ENCODE results near the gene FAF1.

FAF1 gene

DNA sequence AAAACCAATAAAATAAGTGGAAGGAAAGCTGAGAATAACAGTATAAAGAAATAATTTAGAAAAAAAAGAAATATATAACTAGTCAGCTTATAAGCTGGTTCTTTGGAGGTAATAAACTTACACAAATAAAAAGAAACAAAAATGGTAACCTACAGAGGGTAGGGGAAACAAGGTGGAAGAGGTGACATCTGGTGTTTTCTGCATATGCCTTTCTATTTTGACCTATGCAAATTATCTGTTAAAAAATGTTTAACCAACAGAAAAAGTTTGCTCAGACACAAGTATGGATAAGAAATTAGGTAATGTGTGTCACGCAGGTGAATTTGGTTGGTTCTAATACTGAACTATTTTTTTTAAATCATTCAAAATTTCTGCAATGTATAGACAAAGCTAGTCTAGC, 483.3 kb downstream of the FAF1 start:
- no peak for DNase-seq

DNA sequence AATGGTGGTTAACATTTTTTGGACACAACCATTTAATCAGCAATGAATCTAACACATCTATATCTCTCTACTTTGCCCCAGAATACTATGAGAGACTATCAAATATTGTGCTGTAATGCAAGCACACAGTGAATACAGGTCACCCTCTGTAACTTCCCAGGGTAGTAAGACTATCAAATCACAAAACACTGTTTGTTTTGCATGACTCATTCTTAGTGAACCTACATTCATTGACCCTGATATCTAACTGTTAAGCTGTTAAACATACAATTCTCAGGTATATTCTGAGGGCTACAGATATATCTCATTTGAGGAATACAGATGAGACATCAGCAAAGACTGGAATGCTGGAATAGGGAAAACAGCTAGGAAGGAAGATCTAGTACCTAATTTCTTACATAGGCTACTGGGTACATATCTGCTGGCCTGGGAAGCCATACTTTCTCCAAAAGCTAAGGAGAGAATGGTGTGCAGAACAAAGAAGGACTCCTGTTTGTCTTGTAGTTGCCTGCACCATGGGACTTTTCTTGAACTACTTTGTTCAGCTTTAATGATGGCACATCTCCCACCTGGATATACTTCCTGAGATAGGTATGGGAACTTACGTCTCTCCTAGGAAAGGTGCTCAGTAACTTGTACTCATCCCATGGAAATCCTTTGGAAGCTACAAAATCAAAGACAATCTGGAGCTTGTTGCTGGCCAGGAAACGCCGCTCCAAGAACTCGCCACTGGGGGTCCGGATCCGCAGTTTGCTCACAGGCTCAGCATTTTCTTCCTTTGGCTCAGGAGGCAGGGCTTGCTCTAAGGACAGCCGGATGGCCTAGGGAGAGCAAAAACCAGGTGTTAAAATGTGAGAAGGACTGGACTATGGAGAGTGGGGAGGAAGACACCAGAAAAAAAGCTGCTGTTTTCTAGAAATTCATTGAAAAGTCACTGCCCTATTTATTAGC, 484.9 kb downstream of the FAF1 start:
- no peak for DNase-seq

DNA sequence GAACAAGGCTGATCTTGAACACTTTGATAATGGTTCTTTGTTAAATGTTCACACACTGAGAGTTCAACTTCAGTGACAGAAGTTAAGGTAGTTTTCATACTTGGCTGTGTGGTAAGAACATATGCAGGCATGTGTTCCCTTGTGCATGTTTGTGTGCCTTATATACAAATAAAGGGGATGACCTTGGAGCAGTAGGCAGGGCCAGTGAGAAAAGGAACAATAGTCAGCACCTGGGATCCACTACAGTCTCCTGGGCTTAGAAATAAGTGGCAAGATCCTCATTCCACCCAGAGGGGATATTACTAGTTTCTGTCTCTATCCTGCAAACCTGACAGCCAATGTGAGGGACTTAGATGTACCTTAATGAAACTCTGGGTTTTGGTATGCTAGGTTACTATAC, 486.6 kb downstream of the FAF1 start:
- DNase-seq = no peak

DNA sequence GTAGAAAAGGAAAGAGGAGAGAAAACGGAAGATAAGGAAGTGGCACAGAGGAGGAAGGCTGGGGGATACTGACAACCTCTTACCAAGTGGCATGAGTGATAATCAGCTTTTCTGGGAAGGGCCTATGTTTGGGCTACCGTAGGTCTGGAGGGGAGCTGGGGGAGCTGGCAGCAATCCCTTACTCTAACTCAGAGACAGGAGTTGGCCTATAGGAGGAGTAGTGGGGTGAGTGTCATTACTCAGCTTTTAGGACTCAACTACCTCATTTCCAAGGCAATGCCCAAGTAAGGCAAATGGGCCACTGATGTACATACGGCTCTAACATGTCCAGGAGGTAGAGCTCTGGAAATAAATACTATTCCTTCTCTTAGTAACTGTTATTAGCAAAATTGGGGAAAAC, 488.1 kb downstream of the FAF1 start:
- DNase-seq = no peak

DNA sequence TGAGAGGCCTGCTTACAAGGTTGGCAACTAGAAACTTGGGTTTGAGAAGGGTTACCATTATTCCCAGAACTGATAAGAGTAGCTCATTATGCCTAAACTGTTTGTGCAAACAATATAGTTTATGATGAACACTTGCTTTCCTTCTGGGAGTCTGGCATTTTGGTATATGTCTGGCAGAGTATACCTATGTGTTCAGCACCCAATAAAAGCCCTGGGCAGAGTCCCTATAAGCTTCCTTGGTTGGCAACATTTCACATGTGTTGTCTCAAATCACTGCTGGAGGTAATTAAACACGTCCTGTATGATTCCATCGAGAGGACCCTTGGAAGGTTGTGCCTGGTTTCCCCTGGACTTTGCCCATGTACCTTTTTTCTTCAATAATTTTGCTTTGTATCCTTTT, 497.1 kb downstream of the FAF1 start:
- DNase-seq = no peak

DNA sequence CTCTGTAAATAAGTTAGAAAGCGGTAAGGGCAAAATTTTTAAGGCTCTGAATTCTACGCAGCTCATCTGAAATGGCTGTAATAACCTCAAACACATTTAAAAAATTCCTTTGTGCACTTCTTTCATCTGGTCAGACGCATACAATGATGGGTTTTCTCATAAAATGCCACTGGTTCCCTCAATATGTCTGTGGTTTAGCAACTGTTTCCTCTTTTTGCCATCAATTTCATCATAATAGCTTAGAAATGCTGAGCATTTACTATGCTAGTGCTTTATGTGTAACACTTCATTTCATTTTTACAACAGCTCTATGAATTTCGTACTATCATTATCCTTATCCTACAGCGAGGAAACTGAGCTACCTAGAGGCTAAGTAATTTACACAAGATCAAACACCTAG, 501.6 kb downstream of the FAF1 start:
- DNase-seq = peak; percentile 45 to 89

DNA sequence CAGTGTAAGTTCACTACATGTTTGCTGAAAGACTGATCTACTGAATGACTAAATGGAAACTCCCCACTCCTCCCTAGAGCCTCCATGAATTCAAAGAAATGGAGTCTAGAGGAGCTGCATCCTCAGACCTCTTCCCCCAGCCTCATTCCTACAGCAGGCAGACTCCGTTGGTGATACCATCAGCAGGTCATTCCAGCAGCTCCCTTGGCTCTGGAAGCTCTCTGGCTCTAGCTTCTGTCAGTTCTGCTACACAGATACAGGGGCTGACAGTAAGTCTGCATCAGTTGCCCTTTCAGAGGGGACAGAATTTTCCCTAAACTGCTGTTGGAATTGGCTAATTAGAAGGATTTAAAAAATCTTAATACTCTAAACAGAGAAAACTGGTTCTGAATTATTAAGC, 505.2 kb downstream of the FAF1 start:
- no peak for DNase-seq

DNA sequence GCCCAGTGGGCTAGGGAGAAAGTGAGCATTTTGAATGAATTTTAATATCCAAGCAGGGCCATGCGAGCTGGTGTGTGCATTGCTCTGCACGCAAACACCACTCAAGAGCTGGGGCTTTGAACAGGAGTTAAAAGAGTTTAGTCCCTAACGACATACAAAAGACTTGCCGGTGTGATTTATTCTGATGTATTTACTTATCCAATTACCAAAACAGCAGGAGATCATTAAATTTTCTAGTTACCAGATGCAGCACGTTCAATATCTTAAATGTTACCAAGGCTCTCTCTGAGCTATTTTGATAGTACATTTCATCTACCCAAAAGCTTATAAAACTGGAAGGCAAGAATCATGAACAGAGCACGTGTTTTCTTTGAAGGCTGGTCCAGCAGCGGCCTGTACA, 506.8 kb downstream of the FAF1 start:
- no peak for DNase-seq

DNA sequence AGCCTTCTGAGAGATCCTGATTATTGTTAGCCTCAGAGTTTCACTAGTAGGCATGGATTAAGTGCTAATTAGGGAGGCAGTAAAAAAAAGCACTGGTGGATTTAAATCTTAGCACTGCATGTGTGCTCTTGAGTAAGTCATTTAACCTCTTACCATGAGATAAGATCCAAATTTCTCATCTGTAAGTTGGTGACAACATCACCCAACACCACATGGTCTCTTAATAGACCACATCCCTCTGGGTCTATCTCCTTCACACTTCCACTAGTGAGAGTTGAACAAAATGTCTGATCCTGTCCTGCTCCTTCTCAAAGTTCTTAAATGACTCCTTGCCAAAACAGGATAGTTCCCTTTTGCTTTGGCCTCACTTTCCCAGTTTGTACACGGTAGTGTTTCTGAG, 507.4 kb downstream of the FAF1 start:
- DNase-seq = no peak

DNA sequence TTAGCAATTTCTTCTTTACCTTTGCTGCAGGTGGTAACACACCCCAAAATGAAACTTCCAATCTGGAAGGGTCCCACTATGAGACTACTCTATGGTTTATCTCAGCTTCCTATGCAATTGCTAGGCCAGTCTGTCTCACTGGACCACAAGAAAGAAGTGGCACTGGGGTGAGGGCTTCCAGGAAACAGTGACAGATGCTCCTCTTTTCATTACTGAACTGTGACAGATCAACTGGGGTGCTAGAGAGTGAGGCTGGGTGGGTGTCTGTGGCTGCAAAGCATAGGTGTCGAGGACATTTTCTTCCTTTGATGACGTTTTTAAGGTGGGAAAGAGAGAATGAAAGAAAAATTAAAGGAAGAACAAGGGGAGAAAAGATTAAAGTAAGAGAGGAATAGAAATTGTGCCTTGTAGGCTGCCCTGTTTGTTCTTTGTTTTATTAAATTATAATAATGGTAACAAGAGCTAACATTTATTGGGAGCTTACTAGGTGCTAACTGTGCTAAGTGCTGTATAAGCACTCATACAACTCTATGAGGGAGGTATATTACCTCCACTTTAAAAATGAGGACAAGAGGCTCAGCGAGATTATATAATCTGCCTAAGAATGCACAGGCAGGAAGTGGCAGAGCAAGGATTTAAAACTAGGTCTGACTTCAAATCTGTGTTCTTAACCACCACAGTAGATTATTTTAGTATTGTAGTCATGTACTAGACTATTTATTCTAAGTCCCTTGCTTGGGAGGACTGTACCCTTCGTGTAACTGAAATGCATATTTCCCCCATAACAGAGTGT, 509.0 kb downstream of the FAF1 start:
- no peak for DNase-seq

DNA sequence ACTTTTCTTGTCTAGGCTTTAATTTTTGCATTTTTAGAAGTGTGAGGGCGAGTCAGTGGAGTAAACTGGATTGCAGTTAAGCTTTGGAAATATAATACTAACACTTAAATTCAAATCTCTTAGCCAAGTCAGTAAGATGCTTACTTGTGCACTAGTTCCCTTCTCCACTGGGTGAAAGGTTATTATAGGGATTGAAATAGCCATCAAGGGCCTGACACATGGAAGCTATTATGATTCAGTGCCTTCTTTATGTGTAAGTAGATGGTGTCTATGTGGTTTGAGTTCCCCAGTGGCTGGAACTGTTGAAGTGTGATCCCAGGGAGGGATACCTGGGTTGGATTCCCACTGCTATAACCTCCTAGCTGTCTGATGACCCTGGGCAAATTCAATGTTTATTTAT, 512.1 kb downstream of the FAF1 start:
- no peak for DNase-seq

DNA sequence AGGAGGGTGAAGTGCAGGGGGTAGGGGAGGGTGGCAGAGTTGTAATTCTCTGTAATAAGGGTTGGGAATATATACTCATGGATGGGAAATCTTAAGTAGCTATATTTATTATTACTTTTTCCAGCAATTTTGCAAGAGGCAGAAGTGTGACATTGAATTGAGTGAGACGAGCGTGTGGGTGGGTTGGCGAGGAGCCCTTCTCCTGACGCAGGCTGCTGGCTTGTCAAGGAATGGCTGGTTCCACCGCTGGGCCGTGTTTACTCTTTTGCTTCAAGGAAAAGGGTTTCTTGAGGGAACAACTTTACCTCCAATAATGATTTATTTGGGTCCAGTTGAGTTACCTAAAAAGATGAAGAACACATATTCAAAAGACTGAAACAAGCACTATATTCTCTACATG, 518.9 kb downstream of the FAF1 start:
- no peak for DNase-seq

DNA sequence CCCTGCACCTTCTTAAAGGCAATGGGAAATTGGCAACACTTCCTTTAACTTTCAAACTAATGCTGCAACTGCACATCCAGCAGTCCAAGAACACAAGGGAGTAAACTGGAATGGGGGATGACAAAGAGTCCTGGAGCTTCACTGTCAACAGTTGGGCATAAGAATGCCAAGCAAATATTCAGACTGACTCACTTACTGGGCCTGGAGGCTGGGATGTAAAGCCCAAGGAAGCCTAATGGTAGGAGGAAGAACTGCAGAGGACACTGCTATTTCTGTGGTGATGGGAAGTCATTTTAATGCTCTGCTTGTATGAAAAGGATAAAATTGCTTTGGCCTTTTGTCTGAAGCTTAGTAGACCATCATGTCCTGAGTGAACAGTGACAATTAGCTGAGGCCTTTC, 521.1 kb downstream of the FAF1 start:
- no peak for DNase-seq

DNA sequence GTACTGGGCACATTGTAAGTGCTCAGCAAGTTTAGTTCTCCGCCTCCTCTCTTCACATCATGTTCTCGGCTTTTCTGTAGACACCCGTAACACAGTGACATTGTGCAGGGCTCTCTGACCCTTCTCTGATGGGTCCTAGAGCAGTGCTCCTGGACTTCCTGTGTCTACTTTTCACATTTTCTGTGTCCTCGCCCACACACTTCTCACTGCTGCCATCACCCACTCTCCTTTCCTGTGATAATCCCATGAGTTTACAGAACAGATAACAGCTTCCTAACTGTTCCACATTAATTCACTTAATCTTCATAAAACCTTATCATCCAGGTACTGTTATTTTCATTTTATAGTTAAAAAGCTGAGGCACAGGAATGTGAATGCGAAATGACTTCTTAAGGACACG, 523.6 kb downstream of the FAF1 start:
- DNase-seq = no peak

DNA sequence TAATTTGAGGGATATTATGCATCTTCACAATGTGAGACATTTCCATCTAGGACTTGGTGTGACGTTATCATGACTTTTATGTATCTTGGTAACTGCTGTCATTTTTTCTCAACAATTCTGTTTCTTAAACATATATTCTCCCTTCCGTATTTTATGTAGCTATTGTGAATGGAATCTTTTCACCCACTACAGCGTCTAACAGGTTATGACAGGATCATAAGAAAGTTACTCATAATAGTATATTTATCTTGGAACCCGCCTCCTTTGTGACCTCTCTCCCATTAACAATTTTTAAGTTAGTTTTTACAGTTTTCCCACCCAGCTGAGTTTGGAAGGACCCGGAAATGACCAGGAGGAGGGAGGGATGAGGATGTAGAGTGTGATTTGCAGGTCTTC, 530.1 kb downstream of the FAF1 start:
- DNase-seq = no peak

DNA sequence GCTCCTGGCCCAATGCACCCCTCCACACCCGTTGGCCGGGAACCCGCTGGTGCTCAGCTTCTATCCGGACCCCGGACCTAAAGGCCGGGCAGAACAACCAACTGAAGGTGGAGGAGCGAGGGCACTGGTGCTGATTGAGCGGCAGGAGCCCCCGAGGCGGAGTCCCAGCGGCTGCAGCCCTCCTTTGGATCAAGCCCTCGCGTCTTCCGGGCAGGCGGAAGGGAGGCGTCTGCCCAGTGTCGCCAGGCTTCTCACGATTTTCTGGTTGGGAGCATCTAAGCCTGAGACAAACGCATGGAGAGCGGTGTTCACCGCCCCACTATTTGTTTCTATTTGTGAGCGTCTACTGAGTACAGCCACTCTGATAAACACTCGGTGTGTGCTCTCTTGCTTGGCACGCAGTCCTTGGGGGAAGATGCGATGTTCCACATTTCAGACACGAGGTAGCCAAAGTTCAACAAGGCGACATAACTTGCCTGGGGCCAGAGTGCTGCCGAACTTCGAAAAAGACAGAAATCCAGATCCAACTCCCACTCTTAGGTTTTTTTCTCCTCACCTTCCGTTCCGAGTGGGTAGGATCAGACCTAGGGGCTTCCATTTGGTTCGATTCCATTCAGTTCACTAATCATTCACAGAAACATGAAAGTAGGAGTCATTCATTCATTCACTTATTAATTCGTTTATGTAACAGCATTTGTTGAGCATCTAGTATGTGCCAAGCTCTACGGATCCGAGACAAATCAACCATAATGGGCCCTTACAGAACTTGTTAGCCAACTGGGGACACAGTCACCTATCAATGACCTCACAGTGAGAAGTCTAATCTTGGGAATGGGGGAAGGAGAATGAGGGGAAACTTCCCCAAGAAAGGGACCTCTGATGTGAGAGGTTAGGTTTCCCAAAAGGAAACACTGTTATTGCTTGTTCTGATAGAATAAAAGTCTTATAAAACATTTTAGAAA, 532.0 kb downstream of the FAF1 start:
- DNase-seq = no peak

DNA sequence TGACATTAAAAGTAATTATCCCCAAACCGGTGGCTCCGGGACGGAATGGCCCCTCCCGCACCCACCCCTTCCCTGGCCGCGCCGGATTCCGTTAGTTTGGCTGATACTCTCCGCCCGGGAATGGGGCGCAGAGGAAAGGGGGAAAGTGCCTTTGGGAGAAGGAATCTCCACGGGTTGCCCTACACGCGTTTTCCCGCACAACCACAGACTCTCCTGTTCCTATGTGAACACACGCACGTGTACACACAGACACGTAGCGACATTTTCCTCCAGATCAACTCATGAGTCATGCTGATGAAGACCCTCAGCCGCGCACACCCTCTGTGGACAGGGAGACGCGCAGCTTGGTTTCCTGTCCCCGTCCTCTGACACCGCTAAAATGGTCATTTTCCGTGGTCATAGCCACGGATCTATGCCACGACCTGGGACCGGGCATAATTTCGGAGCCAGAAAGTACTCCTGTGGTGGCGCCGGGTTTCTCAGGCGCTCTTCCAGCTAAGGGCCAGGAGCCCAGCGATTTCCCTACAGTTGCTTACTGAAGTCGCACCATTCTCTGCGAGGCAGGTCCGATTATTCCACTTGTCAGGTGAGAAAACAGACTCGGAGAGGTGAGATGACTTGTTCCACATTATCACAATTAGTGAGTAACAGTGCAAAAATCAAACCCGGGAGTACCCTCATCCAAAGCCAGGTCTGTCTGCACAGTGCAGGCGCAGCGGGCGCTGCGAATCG, 532.8 kb downstream of the FAF1 start:
- no peak for DNase-seq

DNA sequence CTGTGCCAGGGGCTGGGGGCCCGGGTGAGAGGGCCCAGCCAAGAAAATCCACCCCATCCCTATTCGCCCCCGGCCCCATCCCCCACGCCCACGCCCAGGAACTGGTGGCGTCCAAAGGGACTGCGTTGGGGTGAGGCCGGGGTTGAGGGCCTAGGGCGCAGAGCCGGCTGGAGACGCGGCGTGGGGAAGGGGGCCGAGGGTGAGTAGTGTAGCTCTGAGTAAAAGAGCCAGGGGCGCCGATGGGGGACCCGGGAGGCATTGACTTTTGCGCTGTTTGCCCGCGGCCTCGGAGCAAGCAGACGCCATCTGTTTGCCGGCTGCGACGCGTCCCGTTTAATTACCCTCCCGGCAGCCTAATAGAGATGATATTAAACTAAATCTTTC, 533.4 kb downstream of the FAF1 start:
- DNase-seq = no peak

DNA sequence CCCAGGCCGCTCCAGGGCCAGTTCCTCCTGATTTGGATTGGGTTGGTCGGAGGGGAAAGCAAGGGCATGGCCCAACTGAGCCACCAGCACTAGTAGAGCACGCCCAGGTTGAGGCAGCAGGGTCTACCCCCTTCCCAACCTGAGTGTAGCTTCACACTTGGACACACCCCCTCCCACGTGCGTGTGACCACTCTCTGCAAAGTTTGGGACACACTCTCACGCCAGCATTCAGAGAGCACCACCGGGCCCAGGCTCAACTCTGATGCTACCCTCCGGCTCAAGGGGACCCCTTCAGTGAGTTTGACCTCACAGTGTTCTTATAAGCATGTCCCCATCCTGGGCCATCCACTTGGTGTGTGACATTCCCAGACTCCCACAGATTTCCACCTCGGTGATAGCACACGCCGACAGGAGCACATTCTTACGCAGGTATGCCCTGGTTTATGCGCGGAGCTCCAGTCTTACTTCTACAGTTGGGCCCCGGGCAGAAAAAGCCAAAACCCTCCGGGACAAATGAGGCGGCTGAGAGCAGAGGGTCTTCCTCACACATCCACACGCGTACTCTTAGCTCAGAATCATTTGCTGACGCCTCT, 533.9 kb downstream of the FAF1 start:
- DNase-seq = no peak

DNA sequence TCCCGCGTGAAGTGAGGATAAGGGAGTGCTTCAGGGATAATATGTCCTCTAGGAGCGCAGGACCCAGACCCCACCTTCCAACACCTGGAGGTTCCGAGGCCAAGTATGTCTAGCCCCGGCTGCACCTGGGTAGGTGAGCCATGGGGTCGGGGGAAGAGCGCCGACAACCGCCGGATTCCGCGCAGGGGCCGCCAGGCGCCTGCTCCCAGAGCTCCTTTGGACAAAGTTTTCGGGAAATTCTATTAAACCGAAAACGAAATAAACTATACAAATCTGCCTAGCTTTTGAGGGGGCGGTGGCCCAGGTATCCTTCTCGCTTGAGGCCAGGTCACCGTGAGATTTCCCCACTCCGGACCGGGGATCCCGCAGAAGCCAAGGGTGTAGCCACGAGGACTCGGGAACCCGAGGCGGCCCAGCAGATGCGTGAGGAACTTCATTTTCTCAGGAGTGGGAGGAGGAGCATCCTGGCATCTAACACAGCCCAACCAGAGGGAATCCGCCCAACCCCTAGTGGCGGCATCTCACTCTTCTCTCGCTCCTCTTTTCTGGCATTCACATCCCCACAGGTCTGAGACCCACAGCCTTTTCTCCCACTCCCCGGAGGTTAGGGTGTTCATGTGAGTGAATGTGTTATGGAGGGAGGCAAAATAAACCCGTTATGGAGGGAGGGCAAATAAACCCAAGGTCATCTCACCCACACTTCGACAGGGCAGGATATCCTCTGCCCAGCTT, 534.5 kb downstream of the FAF1 start:
- DNase-seq = peak; percentile 2 to 11

DNA sequence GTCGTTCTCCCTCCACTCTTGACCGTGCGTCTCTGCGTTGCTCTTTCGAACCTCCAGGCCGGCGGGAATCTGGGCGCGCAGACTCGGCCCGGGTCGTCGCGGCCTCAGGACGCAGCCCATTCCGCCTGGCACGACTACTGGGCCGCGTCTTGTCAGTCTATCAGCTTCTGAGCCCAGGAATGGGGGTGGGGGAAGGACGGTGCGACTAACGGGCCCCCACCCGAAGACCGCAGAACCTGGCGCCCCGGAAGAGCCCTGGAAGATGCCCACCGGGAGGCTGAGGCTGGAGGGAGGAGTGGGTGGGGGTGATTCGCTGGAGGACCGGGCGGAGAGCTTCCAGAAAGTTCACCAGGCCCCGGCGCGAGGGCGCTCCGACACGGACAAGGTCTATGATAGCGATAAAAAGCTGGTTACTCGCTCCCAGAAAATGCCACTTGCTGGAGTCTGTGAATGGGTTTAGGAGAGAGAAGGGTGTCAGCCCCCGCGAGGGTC, 535.1 kb downstream of the FAF1 start:
- DNase-seq = no peak

Data from inflammatory macrophage (primary cell).